Astrocyte (in vitro differentiated cells and primary cell): ENCODE data around the gene COL28A1. TPM values are rescaled to one million over a fixed set of nuclear protein-coding genes. Genes with fewer than 3 reads are reported as not detected.
A peak's percentile ranks its signal among the peaks of the same experiment; 100 is the strongest.

ENCODE experiments used
- DNase-seq: peaks from one replicate; pipeline ENCODE4 v3.0.0-alpha.2; 2010; ENCODE audit warnings: low read depth
- FAIRE-seq: peaks from 2 replicates; lab custom pipeline; 2011; peaks lifted over from hg19 to GRCh38; lab: Jason Lieb, UNC
- H2AFZ ChIP-seq: 2 replicates; pipeline ENCODE4 v1.6.0; 2012; ENCODE audit warnings: low read depth, low read length, inconsistent platforms
- H3K27ac ChIP-seq: 2 replicates; pipeline ENCODE4 v1.5.1; 2011; ENCODE audit warnings: low read depth, low read length, inconsistent platforms
- H3K27me3 ChIP-seq: 2 replicates; pipeline ENCODE4 v1.6.0; 2011; ENCODE audit warnings: low read length, inconsistent platforms; ENCODE audit not compliant: insufficient read depth
- H3K36me3 ChIP-seq: 2 replicates; pipeline ENCODE4 v1.5.1; 2011; ENCODE audit warnings: low read length, inconsistent platforms; ENCODE audit not compliant: insufficient read depth
- H3K4me1 ChIP-seq: 2 replicates; pipeline ENCODE4 v1.5.1; 2011; ENCODE audit warnings: low read length, inconsistent platforms; ENCODE audit not compliant: insufficient read depth
- H3K4me2 ChIP-seq: 2 replicates; pipeline ENCODE4 v1.6.0; 2012; ENCODE audit warnings: low read length, inconsistent platforms
- H3K4me3 ChIP-seq: 2 replicates; pipeline ENCODE4 v1.5.1; 2011; ENCODE audit warnings: low read depth, mild to moderate bottlenecking, low read length, inconsistent platforms; ENCODE audit not compliant: insufficient read depth
- H3K79me2 ChIP-seq: 2 replicates; pipeline ENCODE4 v1.6.0; 2012; ENCODE audit warnings: mild to moderate bottlenecking, low read length, inconsistent platforms; ENCODE audit not compliant: insufficient read depth
- H3K9ac ChIP-seq: 2 replicates; pipeline ENCODE4 v1.6.0; 2012; ENCODE audit warnings: mild to moderate bottlenecking, low read length, inconsistent platforms
- H3K9me3 ChIP-seq: 2 replicates; pipeline ENCODE4 v1.5.1; 2012; ENCODE audit warnings: low read depth, mild to moderate bottlenecking, low read length, inconsistent platforms; ENCODE audit not compliant: insufficient read depth
- H4K20me1 ChIP-seq: 2 replicates; pipeline ENCODE4 v1.6.0; 2012; ENCODE audit warnings: low read length, inconsistent platforms; ENCODE audit not compliant: insufficient read depth
- H3K27ac Mint-ChIP-seq: one replicate; pipeline ENCODE4 v1.8.0; 2021; ENCODE audit warnings: mild to moderate bottlenecking, mixed read lengths; ENCODE audit not compliant: unreplicated experiment
- H3K27me3 Mint-ChIP-seq: one replicate; pipeline ENCODE4 v1.8.0; 2021; ENCODE audit warnings: low read depth, mixed read lengths; ENCODE audit not compliant: unreplicated experiment
- H3K36me3 Mint-ChIP-seq: one replicate; pipeline ENCODE4 v1.8.0; 2021; ENCODE audit warnings: low read depth, mixed read lengths; ENCODE audit not compliant: unreplicated experiment
- H3K4me1 Mint-ChIP-seq: one replicate; pipeline ENCODE4 v1.8.0; 2021; ENCODE audit warnings: low read depth, mixed read lengths; ENCODE audit not compliant: unreplicated experiment
- H3K4me3 Mint-ChIP-seq: one replicate; pipeline ENCODE4 v1.8.0; 2021; ENCODE audit warnings: mild to moderate bottlenecking, moderate library complexity, mixed read lengths; ENCODE audit not compliant: unreplicated experiment
- H3K9me3 Mint-ChIP-seq: one replicate; pipeline ENCODE4 v1.8.0; 2021; ENCODE audit warnings: mild to moderate bottlenecking, mixed read lengths; ENCODE audit not compliant: unreplicated experiment
- EZH2 ChIP-seq: IDR thresholded peaks from 2 replicates; pipeline ENCODE4 v1.6.1; 2012; ENCODE audit warnings: mild to moderate bottlenecking, low read length, inconsistent platforms; ENCODE audit not compliant: insufficient read depth
- total RNA-seq: library from RNA; stranded (reverse); gene quantifications from 2 replicates; pipeline ENCODE4 v1.2.1, GENCODE V29; 2021
- TF ChIP-seq, protein P1 (sequence below): IDR thresholded peaks from 2 replicates; pipeline ENCODE4 v1.5.1; 2011; ENCODE audit warnings: low read depth, mild to moderate bottlenecking, inconsistent platforms, low read length, moderate library complexity; ENCODE audit not compliant: insufficient read depth

COL28A1 gene
- total RNA-seq, 1 donor from 2014 or later = 0.11 TPM

- Histone ChIP-seq H3K9ac (no peak overlapping the region), H3K4me1 (peaks cover 14% of the 10 kb centered on the region), H3K4me2 (no peak overlapping the region), H3K4me3 (no peak overlapping the region), H4K20me1 (no peaks in the 10 kb centered on the region), H3K9me3 (no peaks in the 10 kb centered on the region), H2AFZ (no peak overlapping the region), H3K79me2 (no peaks in the 10 kb centered on the region), H3K27ac (no peak overlapping the region), H3K36me3 (no peaks in the 10 kb centered on the region), H3K27me3 (no peaks in the 10 kb centered on the region)
- no peaks in the 10 kb centered on the region for H3K27me3 Mint-ChIP-seq
- H3K4me1 Mint-ChIP-seq = no peaks in the 10 kb centered on the region
- H3K9me3 Mint-ChIP-seq = no peaks in the 10 kb centered on the region
- DNase-seq (no peak), FAIRE-seq (peak; percentile 23)
- H3K4me3 Mint-ChIP-seq = no peak overlapping the region
- H3K27ac Mint-ChIP-seq = no peak overlapping the region
- no peak for TF ChIP-seq EZH2
- TF ChIP-seq, protein P1, sequence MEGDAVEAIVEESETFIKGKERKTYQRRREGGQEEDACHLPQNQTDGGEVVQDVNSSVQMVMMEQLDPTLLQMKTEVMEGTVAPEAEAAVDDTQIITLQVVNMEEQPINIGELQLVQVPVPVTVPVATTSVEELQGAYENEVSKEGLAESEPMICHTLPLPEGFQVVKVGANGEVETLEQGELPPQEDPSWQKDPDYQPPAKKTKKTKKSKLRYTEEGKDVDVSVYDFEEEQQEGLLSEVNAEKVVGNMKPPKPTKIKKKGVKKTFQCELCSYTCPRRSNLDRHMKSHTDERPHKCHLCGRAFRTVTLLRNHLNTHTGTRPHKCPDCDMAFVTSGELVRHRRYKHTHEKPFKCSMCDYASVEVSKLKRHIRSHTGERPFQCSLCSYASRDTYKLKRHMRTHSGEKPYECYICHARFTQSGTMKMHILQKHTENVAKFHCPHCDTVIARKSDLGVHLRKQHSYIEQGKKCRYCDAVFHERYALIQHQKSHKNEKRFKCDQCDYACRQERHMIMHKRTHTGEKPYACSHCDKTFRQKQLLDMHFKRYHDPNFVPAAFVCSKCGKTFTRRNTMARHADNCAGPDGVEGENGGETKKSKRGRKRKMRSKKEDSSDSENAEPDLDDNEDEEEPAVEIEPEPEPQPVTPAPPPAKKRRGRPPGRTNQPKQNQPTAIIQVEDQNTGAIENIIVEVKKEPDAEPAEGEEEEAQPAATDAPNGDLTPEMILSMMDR = no peak
- H3K36me3 Mint-ChIP-seq = no peaks in the 10 kb centered on the region
Measured at GRCh38 chr7:7550663-7551062, 15.0 kb upstream of the COL28A1 start.

DNA sequence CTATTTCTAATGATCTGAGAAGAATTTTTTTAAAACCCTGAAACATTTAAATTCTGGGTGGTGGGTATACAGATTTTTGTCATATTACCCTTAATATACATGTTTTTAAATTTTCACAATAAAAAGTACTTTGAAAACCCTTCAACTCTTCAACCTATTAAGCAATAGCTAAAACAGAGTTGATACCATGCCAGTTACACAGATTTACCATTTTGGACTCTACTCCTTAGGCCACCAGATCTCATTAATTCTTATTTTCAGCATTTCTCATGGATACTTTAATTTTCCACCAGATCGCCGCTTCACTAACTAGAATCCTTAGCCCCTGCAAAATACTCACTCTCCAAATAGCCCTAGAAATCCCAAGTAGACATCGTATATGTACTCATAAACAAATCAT is 12.7 kb upstream of the COL28A1 start:
- FAIRE-seq (peak; percentile 52), DNase-seq (no peak)
- Histone ChIP-seq H3K4me2 (no peak overlapping the region), H3K27me3 (no peaks in the 10 kb centered on the region), H3K9me3 (no peaks in the 10 kb centered on the region), H3K4me1 (peaks cover 1% of the 10 kb centered on the region), H3K9ac (no peak overlapping the region), H3K27ac (no peak overlapping the region), H2AFZ (no peak overlapping the region), H4K20me1 (no peaks in the 10 kb centered on the region), H3K79me2 (no peaks in the 10 kb centered on the region), H3K36me3 (no peaks in the 10 kb centered on the region), H3K4me3 (no peak overlapping the region)
- H3K27me3 Mint-ChIP-seq = no peaks in the 10 kb centered on the region
- no peak for TF ChIP-seq EZH2
- TF ChIP-seq, protein P1 = no peak
- H3K36me3 Mint-ChIP-seq = no peaks in the 10 kb centered on the region
- H3K27ac Mint-ChIP-seq = no peak overlapping the region
- no peak overlapping the region for H3K4me3 Mint-ChIP-seq
- H3K4me1 Mint-ChIP-seq = no peaks in the 10 kb centered on the region
- H3K9me3 Mint-ChIP-seq = no peaks in the 10 kb centered on the region

- H2AFZ ChIP-seq = no peak overlapping the region
- no peak overlapping the region for H3K27ac Mint-ChIP-seq
- FAIRE-seq = no peak
Measured at GRCh38 chr7:7542251-7542835, 6.7 kb upstream of the COL28A1 start.

More at GRCh38 chr7:7542251-7542835, 6.7 kb upstream of the COL28A1 start:
- Histone ChIP-seq H3K4me1 (no peaks in the 10 kb centered on the region), H3K36me3 (no peaks in the 10 kb centered on the region), H4K20me1 (no peaks in the 10 kb centered on the region), H3K4me2 (no peak overlapping the region), H3K79me2 (no peaks in the 10 kb centered on the region), H3K9ac (no peak overlapping the region), H3K4me3 (no peak overlapping the region), H3K9me3 (no peaks in the 10 kb centered on the region), H3K27ac (no peak overlapping the region), H3K27me3 (no peaks in the 10 kb centered on the region)
- Mint-ChIP-seq H3K9me3 (no peaks in the 10 kb centered on the region), H3K36me3 (no peaks in the 10 kb centered on the region), H3K4me1 (no peaks in the 10 kb centered on the region), H3K4me3 (no peak overlapping the region), H3K27me3 (no peaks in the 10 kb centered on the region)
- no peak for DNase-seq
- TF ChIP-seq, protein P1 = no peak
- TF ChIP-seq EZH2 = no peak
